ENCODE data around the gene TOMM34.

The TOMM34 gene

GRCh38 chr20:44990425-44990824 lies 30.2 kb upstream of the TOMM34 start:
- no peak for TF ChIP-seq CTCF (IDR thresholded peaks at IDR 0.05)
- TF ChIP-seq ZFX (IDR thresholded peaks at IDR 0.05; ENCODE audit: borderline replicate concordance), result no peak
- no peak overlapping the region for H3K27ac ChIP-seq

GRCh38 chr20:44988631-44989171 lies 28.5 kb upstream of the TOMM34 start:
- no peak for TF ChIP-seq CTCF (IDR thresholded peaks at IDR 0.05)
- TF ChIP-seq ZFX (IDR thresholded peaks at IDR 0.05; ENCODE audit: borderline replicate concordance), result no peak
- H3K27ac ChIP-seq, result no peak overlapping the region

DNA sequence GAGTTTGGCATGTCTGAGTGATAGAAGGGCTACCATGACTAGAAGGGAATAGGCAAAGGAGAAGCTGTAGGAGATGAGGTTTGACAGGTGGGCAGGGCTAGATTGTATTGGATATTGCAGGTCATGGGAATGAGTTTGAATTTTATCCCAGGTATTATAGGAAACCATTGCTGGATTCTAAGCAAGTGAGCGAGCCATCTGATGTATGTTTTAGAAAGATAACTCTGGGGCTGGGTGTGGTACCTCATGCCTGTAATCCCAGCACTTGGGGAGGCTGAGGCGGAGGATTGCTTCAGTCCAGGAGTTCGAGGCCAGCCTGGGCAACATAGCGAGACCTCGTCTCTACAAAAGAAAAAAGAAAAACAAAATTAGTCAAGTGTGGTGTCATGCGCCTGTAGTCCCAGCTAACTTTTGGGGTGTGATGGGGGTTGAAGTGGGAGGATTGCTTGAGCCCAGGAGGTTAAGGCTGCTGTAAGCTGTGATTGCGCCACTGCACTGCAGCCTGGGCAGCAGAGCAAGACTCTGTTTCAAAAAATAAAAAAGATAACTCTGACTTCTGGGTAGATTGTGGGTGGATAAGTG lies 23.0 kb upstream of the TOMM34 start:
- no peak overlapping the region for H3K27ac ChIP-seq
- TF ChIP-seq CTCF (IDR thresholded peaks at IDR 0.05) (no peak), ZFX (IDR thresholded peaks at IDR 0.05; ENCODE audit: borderline replicate concordance) (no peak)

DNA sequence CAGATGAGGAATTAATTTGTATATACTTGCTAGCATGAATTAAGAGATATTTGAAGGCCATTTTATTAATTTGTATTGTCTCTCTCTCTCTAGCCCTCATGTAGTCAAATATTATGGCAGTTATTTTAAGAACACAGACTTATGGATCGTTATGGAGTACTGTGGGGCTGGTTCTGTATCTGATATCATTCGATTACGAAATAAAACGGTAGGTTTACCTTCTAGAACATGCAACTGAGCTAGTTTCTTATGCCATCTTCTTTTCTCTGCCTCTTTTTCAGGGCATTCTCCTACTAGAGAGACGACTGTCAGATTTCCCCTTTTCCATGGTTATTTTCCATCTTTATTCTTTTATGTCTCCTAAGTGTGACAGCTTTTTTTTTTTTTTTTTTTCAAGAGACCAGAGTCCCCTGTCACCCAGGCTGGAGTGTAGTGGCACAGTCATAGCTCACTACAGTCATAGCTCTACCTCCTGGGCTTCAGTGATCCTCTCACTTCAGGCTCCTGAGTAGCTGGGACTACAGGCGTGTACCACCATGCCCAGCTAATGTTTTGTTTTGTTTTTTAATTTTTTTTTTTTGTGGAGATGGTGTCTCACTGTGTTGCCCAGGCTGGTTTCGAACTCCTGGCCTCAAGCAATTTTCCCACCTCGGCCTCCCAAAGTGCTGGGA lies 21.7 kb upstream of the TOMM34 start:
- TF ChIP-seq CTCF (IDR thresholded peaks at IDR 0.05), result no peak
- no peak for TF ChIP-seq ZFX (IDR thresholded peaks at IDR 0.05; ENCODE audit: borderline replicate concordance)
- no peak overlapping the region for H3K27ac ChIP-seq

- TF ChIP-seq ZFX (IDR thresholded peaks at IDR 0.05; ENCODE audit: borderline replicate concordance), result no peak
- TF ChIP-seq CTCF (IDR thresholded peaks at IDR 0.05), result no peak
- no peak overlapping the region for H3K27ac ChIP-seq
These were observed 19.0 kb upstream of the TOMM34 start for GRCh38 chr20:44979090-44979621.

- H3K27ac ChIP-seq, result no peak overlapping the region
- TF ChIP-seq ZFX (IDR thresholded peaks at IDR 0.05; ENCODE audit: borderline replicate concordance) (no peak), CTCF (IDR thresholded peaks at IDR 0.05) (no peak)
These were observed 16.5 kb upstream of the TOMM34 start for GRCh38 chr20:44976698-44977097.

DNA sequence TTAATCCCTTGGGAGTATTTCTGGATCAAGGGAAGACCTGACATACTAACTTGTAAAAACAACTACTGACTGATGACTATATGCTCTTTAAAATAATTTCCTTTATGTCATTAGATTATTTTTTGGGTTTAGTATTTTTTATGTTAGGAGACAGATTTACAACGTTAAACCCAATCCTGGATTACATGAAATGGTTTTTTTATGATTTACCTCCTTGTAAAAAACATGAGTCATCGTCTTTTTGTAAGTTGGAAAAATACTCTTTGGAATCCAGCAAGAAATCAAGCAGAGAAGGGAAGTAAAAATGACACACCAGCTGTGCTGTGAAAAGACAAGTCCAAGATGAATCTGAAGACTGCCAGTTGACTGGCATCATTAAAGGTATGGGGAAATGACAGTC lies 12.9 kb upstream of the TOMM34 start:
- TF ChIP-seq ZFX (IDR thresholded peaks at IDR 0.05; ENCODE audit: borderline replicate concordance) (no peak), CTCF (IDR thresholded peaks at IDR 0.05) (no peak)
- H3K27ac ChIP-seq, result no peak overlapping the region
